AG08395 (cell line): Measurements from ENCODE around the gene CDYL2.

ENCODE experiments used
- DNase-seq: peaks from one replicate; pipeline ENCODE4 v3.0.0; 2012; ENCODE audit warnings: mixed read lengths, low spot score

CDYL2 gene

GRCh38 chr16:80705596-80705995 is 98.8 kb downstream of the CDYL2 start:
- no peak for DNase-seq

- no peak for DNase-seq
Measured at GRCh38 chr16:80704751-80705505, 99.5 kb downstream of the CDYL2 start.

GRCh38 chr16:80703131-80704071 is 101.0 kb downstream of the CDYL2 start:
- DNase-seq, result no peak

- no peak for DNase-seq
Measured at GRCh38 chr16:80702696-80703095, 101.7 kb downstream of the CDYL2 start.

GRCh38 chr16:80700558-80700957 is 103.8 kb downstream of the CDYL2 start:
- DNase-seq, result no peak

- no peak for DNase-seq
Measured at GRCh38 chr16:80695020-80695419, 109.4 kb downstream of the CDYL2 start.

GRCh38 chr16:80693553-80693952 is 110.8 kb downstream of the CDYL2 start:
- no peak for DNase-seq

- no peak for DNase-seq
Measured at GRCh38 chr16:80692270-80692669, 112.1 kb downstream of the CDYL2 start.

GRCh38 chr16:80691111-80691741 is 113.2 kb downstream of the CDYL2 start:
- no peak for DNase-seq

GRCh38 chr16:80689487-80689886 is 114.9 kb downstream of the CDYL2 start:
- no peak for DNase-seq

- no peak for DNase-seq
Measured at GRCh38 chr16:80687606-80688005, 116.8 kb downstream of the CDYL2 start.

GRCh38 chr16:80684906-80685305 is 119.5 kb downstream of the CDYL2 start:
- DNase-seq, result no peak

GRCh38 chr16:80684136-80684765 is 120.1 kb downstream of the CDYL2 start:
- DNase-seq, result no peak

GRCh38 chr16:80683646-80684045 is 120.8 kb downstream of the CDYL2 start:
- no peak for DNase-seq

- DNase-seq, result peak; percentile 82
Measured at GRCh38 chr16:80682421-80683070, 121.9 kb downstream of the CDYL2 start.

- no peak for DNase-seq
Measured at GRCh38 chr16:80681436-80681835, 123.0 kb downstream of the CDYL2 start.

- no peak for DNase-seq
Measured at GRCh38 chr16:80680839-80681238, 123.6 kb downstream of the CDYL2 start.

- no peak for DNase-seq
Measured at GRCh38 chr16:80680046-80680445, 124.4 kb downstream of the CDYL2 start.

- DNase-seq, result no peak
Measured at GRCh38 chr16:80674884-80675283, 129.5 kb downstream of the CDYL2 start.

GRCh38 chr16:80672379-80672778 is 132.0 kb downstream of the CDYL2 start:
- DNase-seq, result no peak

- DNase-seq, result no peak
Measured at GRCh38 chr16:80671281-80671849, 133.0 kb downstream of the CDYL2 start.
